Endometrial microvascular endothelial cells (primary cell): Measurements from ENCODE around the gene CHD9. TPM values are rescaled to one million over a fixed set of nuclear protein-coding genes. Genes with fewer than 3 reads are reported as not detected.
"Not testable (repeated sequence)": the region's sequence is repeated elsewhere in the genome, so short reads cannot be mapped to it uniquely, and the experiment has no call there.

ENCODE experiments used
- in situ Hi-C: cut with HindIII; loops from 2 replicates; pipeline ENCODE4 v1.10.0; 2017; ENCODE audit warnings: low sequenced_read_pairs, low pct_unique_long_range_greater_than_20kb; ENCODE audit errors: inconsistent ontology term
- total RNA-seq: library from RNA; depleted of rRNA; stranded (reverse); fragments of >200 nt; gene quantifications from one replicate; pipeline ENCODE4 v1.2.3, GENCODE V29; 2015; ENCODE audit errors: inconsistent ontology term

The CHD9 gene
- total RNA-seq, 1 donor from 2014 or later, result 16.4 TPM

DNA sequence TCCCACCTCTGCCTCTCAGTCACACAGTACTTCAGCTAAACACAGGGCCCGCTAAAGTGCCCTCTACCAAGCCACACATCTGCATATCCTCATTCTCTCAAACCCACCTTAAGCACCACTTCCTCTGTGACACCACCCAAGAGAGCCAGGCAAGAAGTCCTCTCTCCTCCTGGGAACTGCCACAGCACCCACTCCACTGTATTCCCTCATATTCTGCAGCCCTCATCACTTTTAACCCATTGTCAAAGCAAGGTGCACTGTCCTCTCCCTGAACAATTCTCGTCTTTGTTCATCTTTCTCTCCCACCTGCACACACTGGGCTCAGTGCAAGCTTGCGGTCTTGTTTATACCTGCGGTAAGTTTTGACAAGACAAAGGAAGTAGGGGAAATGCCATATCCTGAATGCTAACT lies 13.6 kb downstream of the CHD9 start:
- in situ Hi-C loops, result no loop called here

DNA sequence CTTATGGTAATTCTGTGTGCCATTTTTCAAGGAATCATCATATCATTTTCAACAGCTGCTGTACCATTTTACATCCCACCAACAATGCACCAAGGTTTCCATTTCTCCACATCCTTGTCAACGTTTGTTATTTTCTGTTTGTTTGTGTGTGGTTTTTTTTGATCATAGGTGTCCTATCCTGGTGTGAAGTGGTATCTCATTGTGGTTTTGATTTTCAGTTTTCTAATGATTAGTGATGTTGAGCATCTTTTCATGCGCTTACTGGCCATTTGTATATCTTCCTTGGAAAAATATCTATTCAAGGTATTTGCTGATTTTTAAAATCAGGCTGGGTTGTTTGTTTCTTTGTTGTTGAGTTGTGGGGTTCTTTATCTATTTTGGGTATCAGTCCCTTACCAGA lies 15.0 kb downstream of the CHD9 start:
- in situ Hi-C loops, result no loop called here

DNA sequence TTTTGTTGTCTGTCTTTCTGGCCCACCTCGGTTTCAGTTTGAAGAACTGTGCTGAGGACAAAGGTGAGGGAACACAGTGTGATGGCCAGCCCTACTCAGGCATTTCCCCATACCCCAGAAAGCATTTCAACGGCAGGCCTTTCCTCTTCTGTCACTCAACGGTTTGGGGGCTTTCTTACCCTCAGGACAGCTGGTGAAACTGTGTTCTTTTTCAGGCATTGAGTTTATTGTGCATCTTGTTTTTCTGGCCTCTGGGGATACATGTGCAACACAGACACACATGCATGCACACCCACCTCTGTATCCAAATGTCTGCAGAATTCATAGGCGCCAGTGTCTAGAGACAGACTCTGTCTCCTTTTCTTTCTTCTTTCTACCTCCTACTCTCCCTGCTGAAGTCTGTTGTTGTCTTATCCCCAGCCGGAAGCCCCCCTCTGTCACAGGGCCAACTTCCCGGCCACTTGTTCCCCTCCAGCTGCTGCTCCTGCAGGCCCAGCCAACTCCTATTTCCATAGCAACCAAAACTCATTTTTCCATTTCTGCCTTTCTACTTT lies 17.0 kb downstream of the CHD9 start:
- in situ Hi-C loops, result no loop called here

DNA sequence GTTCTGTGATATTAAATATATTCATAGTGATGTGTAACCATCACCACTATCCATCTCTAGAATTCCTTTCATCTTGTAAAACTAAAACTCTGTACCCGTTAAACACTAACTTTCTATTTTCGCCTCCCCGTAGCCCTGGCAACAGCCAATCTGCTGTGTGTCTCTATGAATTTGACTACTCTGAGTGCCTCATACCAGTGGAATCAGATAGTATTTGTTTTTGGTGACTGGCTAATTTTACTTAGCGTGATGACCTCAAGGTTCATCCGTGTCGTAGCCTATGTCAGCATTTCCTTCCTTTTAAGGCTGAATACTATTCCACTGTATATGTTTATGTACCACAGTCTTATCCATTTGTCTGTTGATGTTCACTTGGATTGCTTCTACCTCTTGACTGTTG lies 18.2 kb downstream of the CHD9 start:
- in situ Hi-C loops, result no loop called here

DNA sequence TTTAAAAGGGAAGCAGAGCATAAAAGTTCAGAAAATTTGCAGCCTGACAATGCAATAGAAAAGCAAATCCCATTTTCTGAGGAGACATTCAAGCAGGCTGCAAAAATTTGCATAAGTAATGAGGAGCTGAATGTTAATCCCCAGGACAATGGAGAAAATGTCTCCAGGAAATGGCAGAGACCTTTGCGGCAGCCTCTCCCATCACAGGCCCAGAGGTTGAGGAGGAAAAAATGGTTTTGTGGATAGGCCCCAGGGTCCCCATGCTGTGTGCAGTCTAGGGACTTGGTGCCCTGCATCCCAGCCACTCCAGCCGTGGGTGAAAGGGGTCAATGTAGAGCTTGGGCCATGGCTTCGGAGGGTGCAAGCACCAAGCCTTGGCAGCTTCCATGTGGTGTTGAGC lies 19.5 kb downstream of the CHD9 start:
- in situ Hi-C loops, result not testable (repeated sequence)

GRCh38 chr16:53075461-53075860 lies 20.7 kb downstream of the CHD9 start:
- in situ Hi-C loops, result not testable (repeated sequence)

- in situ Hi-C loops, result no loop called here
Observed at GRCh38 chr16:53078247-53078646, 23.5 kb downstream of the CHD9 start.

- in situ Hi-C loops, result no loop called here
Observed at GRCh38 chr16:53078765-53079485, 24.1 kb downstream of the CHD9 start.

GRCh38 chr16:53080345-53081031 lies 25.7 kb downstream of the CHD9 start:
- in situ Hi-C loops, result no loop called here

DNA sequence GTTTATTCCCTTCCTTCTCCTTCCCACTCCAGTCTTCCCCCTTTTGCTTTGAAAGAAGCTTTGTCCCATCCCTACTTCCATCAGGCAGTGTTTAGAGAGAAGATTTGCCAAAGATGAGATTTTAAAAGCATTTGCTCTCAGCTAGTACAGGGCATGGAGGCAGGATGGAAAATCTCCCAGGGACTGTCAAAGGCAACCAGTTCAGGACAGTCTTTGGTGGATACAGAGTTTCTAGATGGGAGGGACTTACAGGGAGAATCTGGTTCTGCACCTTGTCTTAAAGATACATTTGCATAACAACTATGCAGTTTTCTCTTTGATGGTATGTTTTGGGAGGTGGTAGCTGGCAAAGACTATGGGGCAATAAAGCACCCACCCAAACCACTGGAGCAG lies 26.2 kb downstream of the CHD9 start:
- in situ Hi-C loops, result no loop called here

DNA sequence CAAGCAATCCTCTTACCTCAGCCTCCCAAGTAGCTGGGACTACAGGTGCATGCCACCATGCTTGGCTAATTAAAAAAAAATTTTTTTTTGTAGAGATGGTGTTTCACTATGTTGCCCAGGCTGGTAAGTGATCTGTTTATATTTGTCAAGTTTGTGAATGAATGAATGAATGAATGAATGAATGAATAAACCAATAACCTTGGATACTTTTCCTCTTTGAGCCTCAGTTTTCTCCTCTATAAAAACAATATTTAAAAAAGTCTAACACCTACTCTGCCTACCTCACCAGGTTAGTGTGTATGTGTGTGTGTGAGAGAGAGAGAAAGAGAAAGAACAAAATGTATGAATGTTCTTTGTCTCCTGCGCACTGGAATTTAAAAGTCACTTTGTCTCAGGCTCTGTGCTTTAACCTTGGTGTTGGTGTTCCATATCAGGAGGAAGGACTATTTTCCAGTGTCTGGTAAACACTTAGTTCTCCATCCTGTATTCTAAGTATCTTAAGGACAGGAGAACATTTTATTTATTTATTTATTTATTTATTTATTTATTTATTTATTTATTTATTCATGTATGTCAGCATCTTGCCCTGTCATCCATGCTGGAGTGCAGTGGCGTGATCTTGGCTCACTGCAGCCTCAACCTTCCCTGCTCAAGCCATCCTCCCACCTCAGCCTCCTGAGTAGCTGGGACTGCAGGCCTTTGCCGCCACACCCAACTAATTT lies 27.1 kb downstream of the CHD9 start:
- in situ Hi-C loops, result no loop called here

DNA sequence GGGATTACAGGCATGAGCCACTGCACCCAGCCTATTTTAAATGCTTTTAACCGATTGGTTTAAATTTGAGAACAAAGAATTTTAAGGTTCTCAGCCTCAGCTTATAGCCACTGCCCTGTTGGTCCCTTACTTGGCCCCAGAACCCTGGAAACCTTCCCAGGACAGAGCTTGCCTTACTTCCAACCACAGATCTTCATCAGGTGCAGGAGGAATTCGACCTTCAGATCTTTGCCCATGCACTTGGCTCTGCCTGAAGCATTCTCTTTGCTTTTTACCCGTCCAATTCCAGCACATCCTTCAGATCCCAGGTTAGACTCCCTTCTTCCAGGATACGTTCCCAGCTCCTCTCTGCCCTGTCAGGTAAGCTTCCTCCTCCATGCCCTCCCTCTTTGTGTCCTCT lies 27.7 kb downstream of the CHD9 start:
- in situ Hi-C loops, result no loop called here

DNA sequence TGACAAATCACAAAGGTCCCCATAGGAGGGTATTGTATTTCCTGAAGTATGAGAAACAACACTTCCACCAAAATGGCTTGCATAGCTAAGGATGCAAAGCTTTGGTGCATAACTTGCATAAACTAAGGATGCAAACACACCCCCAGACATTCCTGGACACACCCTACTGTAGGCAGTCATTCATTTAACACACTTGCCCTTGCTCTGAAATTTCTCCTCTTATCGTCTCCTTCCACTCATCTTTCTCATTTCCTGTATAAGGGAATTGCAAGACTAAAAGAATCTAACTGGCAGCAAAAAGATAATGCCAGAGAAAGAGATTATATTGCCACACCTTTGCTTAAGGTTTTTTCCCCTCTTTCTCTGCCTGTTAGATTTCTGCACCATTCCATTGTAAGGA lies 28.3 kb downstream of the CHD9 start:
- in situ Hi-C loops, result no loop called here

DNA sequence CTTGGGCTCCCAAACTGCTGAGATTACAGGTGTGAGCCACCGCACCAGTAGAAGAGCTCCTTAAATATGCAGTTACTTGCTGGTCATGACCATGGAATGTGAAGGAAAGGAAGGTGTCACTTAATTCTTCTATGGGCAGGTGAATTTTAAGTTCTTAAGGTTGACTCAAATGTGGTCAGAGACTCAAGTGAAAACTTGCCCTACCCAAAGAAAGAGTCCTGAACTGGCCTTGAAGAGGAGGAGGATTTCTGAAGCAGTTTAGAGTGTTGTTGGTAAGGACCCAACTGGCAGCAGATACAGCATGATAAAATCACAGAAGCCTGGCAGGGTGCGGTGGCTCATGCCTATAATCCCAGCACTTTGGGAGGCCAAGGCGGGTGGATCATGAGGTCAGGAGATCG lies 29.4 kb downstream of the CHD9 start:
- in situ Hi-C loops, result no loop called here

DNA sequence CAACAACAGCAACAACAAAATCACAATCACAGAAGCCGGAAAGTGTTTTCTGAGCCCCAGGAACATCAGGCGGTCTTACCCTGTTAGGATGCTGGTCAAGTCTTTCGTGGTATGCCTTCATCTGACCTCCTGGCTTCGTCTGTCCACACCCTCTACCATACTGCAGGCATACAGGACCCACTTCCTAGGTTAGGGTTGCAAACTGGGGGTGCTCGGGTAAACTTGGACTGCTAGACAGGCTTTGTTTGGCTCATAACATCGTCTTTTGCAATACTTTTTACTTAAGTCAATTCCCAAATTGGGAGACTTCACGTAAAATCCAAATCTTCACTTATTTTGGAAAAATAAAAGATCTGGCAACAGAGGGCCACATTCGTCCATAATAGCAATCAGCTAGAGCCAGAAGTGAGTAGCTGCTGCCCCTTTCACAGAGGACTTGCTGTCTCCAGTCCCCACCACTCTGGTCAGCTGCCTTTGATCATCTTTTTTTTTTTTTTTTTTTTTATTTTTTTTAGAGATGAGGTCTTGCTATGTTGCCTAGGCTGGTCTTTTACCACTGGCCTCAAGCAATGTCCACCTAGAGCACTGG lies 30.0 kb downstream of the CHD9 start:
- in situ Hi-C loops, result no loop called here

GRCh38 chr16:53085369-53085843 lies 30.6 kb downstream of the CHD9 start:
- in situ Hi-C loops, result no loop called here

DNA sequence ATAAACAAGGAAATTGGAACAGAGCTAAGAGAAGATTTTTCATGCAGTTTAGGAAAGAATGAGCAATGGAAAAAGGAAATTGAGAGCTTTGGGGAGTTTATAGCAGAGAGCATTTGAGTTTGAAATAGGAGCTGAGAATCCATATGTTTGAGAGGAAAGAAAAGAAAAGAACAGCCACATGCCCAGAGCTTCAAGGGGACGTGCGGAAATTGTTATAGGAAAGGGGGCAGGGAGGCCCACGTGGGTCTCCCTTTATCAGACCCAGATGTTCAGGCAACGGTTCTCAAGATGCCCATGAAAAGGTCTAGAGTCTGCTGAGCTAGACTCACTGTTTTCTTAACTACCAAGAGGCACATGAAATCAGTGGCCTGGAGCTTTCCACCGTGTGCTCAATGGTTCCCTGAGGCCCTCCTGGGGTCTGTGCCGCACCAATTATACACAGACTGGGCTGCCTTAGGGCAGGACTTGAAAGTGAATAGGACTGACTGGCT lies 31.2 kb downstream of the CHD9 start:
- in situ Hi-C loops, result no loop called here

DNA sequence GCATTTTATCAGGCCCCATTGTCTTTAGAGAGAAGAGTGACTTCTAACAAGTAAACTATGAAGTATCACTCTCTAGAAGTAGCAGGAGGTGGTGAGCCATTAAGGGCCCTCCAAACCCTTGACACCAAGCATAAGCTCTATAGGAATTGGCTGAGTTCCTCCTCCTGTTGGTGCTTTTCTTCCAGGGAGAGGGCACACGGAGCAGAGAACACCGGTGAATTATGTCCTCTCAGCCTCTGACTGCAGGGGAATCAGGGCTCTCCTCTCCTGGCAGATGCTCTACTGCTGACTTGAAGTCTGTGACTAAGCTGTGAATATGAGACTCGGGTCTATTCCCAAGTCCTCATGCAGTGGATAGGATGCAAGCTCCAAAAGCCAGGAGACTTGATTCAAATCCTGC lies 32.3 kb downstream of the CHD9 start:
- in situ Hi-C loops, result no loop called here
